Fibroblast of lung (primary cell): ENCODE data around the gene UGT2B10. TPM values are rescaled to one million over a fixed set of nuclear protein-coding genes. Genes with fewer than 3 reads are reported as not detected.

ENCODE experiments used
- DNase-seq, 2 donors: peaks; one replicate each; pipeline versions ENCODE4 v3.0.0 to v3.0.0-alpha.2; 2010; ENCODE audit warnings: low read depth in 2 of 2
- H2AFZ ChIP-seq: 2 replicates; pipeline ENCODE4 v1.5.1; 2012; ENCODE audit warnings: low read length, control low read depth, inconsistent platforms
- H3K27ac ChIP-seq: 2 replicates; pipeline ENCODE4 v1.5.1; 2011; ENCODE audit warnings: low read length, control low read depth; ENCODE audit not compliant: insufficient read depth
- H3K27me3 ChIP-seq: 2 replicates; pipeline ENCODE4 v1.5.1; 2011; ENCODE audit warnings: mild to moderate bottlenecking, low read length; ENCODE audit not compliant: control insufficient read depth, insufficient read depth
- H3K36me3 ChIP-seq: 2 replicates; pipeline ENCODE4 v1.5.1; 2011; ENCODE audit warnings: low read length; ENCODE audit not compliant: control insufficient read depth, insufficient read depth
- H3K4me1 ChIP-seq: 2 replicates; pipeline ENCODE4 v1.5.1; 2011; ENCODE audit warnings: low read length; ENCODE audit not compliant: control insufficient read depth, insufficient read depth; ENCODE audit errors: extremely low read depth
- H3K4me2 ChIP-seq: 2 replicates; pipeline ENCODE4 v1.5.1; 2011; ENCODE audit warnings: low read length, control low read depth; ENCODE audit not compliant: insufficient read depth; ENCODE audit errors: extremely low read depth
- H3K4me3 ChIP-seq, 4 experiments: fragments of 200-600 bp in 1 of 4; sonication (generic) in 1 of 4; replicated peaks in 1 of 4; 2 replicates each; pipeline ENCODE4 v1.5.1; 2011 to 2016; ENCODE audit warnings: low read length in 4 of 4, low read depth in 3 of 4, mild to moderate bottlenecking in 3 of 4, control low read depth in 2 of 4, inconsistent platforms in 1 of 4, mixed read lengths in 1 of 4; ENCODE audit not compliant: insufficient read depth in 1 of 4; ENCODE audit errors: control extremely low read depth in 1 of 4
- H3K79me2 ChIP-seq: 2 replicates; pipeline ENCODE4 v1.5.1; 2012; ENCODE audit warnings: mild to moderate bottlenecking, low read length, inconsistent platforms; ENCODE audit not compliant: control insufficient read depth, insufficient read depth
- H3K9ac ChIP-seq: 2 replicates; pipeline ENCODE4 v1.5.1; 2011; ENCODE audit warnings: mild to moderate bottlenecking, low read length, control low read depth; ENCODE audit not compliant: insufficient read depth
- H3K9me3 ChIP-seq: 2 replicates; pipeline ENCODE4 v1.5.1; 2012; ENCODE audit warnings: low read depth, low read length; ENCODE audit not compliant: control insufficient read depth, insufficient read depth
- H4K20me1 ChIP-seq: 2 replicates; pipeline ENCODE4 v1.5.1; 2011; ENCODE audit warnings: low read length; ENCODE audit not compliant: control insufficient read depth, insufficient read depth; ENCODE audit errors: extremely low read depth
- CTCF ChIP-seq, 2 donors: IDR thresholded peaks in 1 of 2; conservative IDR thresholded peaks in 1 of 2; 1 replicate in 1 of 2; 2 replicates in 1 of 2; pipeline ENCODE4 v1.5.1; 2011 to 2012; ENCODE audit warnings: low read length in 2 of 2, control low read depth in 1 of 2, inconsistent platforms in 1 of 2, low read depth in 1 of 2, mild to moderate bottlenecking in 1 of 2
- EZH2 ChIP-seq: IDR thresholded peaks from 2 replicates; pipeline ENCODE4 v1.5.1; 2012; ENCODE audit warnings: low read length, control low read depth, mild to moderate bottlenecking; ENCODE audit errors: missing control alignments
- polyA plus RNA-seq, 2 donors: library from polyadenylated mRNA; depleted of rRNA in 1 of 2; stranded (reverse) in 1 of 2; unstranded in 1 of 2; fragments of >200 nt; gene quantifications; 2 replicates each; pipeline ENCODE4 v1.2.1, GENCODE V29; 2011 to 2012; ENCODE audit warnings: missing spikeins in 1 of 2
- total RNA-seq: library from RNA; depleted of rRNA; stranded (reverse); fragments of >200 nt; gene quantifications from 2 replicates; pipeline ENCODE4 v1.2.1, GENCODE V29; 2014

The UGT2B10 gene
- total and polyA plus RNA-seq, 2 donors (not counting 1 experiment from before 2014, with no cell fraction given), result not detected

GRCh38 chr4:68855771-68856170 is 40.0 kb downstream of the UGT2B10 start:
- H2AFZ ChIP-seq, result no peak overlapping the region
- H3K4me3 ChIP-seq, result no peak overlapping the region
- no peak overlapping the region for H3K9ac ChIP-seq
- H3K9me3 ChIP-seq, result no peaks in the 10 kb centered on the region
- no peaks in the 10 kb centered on the region for H4K20me1 ChIP-seq
- no peak overlapping the region for H3K4me2 ChIP-seq
- no peaks in the 10 kb centered on the region for H3K36me3 ChIP-seq
- TF ChIP-seq EZH2, result no peak
- TF ChIP-seq CTCF (conservative IDR thresholded peaks at IDR 0.05 in 1 of 2, IDR thresholded peaks at IDR 0.05 in 1 of 2; ENCODE audit: low read depth in 1 of 2, low read length in 2 of 2), result no peak
- H3K4me1 ChIP-seq, result no peaks in the 10 kb centered on the region
- H3K27me3 ChIP-seq, result no peaks in the 10 kb centered on the region
- no peaks in the 10 kb centered on the region for H3K79me2 ChIP-seq
- H3K27ac ChIP-seq, result no peak overlapping the region
- DNase-seq, result no peak

- Histone ChIP-seq H3K9ac (no peak overlapping the region), H3K36me3 (no peaks in the 10 kb centered on the region), H2AFZ (no peak overlapping the region), H3K9me3 (no peaks in the 10 kb centered on the region), H3K4me2 (no peak overlapping the region), H3K27ac (no peak overlapping the region), H3K27me3 (no peaks in the 10 kb centered on the region), H3K4me3 (no peak overlapping the region), H3K4me1 (no peaks in the 10 kb centered on the region), H4K20me1 (no peaks in the 10 kb centered on the region), H3K79me2 (no peaks in the 10 kb centered on the region)
- DNase-seq, result no peak
- TF ChIP-seq CTCF (conservative IDR thresholded peaks at IDR 0.05 in 1 of 2, IDR thresholded peaks at IDR 0.05 in 1 of 2; ENCODE audit: low read depth in 1 of 2, low read length in 2 of 2) (no peak), EZH2 (no peak)
Measured at GRCh38 chr4:68858039-68858438, 42.2 kb downstream of the UGT2B10 start.

GRCh38 chr4:68859655-68860054 is 43.9 kb downstream of the UGT2B10 start:
- Histone ChIP-seq H3K36me3 (no peaks in the 10 kb centered on the region), H3K9me3 (no peaks in the 10 kb centered on the region), H3K9ac (no peak overlapping the region), H3K27me3 (no peaks in the 10 kb centered on the region), H3K4me3 (no peak overlapping the region), H3K4me2 (no peak overlapping the region), H2AFZ (no peak overlapping the region), H3K79me2 (no peaks in the 10 kb centered on the region), H4K20me1 (no peaks in the 10 kb centered on the region), H3K4me1 (no peaks in the 10 kb centered on the region), H3K27ac (no peak overlapping the region)
- no peak for DNase-seq
- no peak for TF ChIP-seq EZH2
- TF ChIP-seq CTCF (conservative IDR thresholded peaks at IDR 0.05 in 1 of 2, IDR thresholded peaks at IDR 0.05 in 1 of 2; ENCODE audit: low read depth in 1 of 2, low read length in 2 of 2), result no peak
